Lower leg skin (tissue), 3 donors: ENCODE data around the gene CFLAR.

ENCODE experiments used
- POLR2A ChIP-seq, 2 donors: fragments of 450-650 bp; IDR thresholded peaks; one replicate each; pipeline ENCODE4 v1.6.1; 2016 to 2017; ENCODE audit warnings: antibody characterized with exemption in 2 of 2, mild to moderate bottlenecking in 1 of 2, moderate library complexity in 1 of 2
- TF ChIP-seq, protein P1 (sequence below), 3 donors: fragments of 450-650 bp; IDR thresholded peaks; one replicate each; pipeline ENCODE4 v1.5.1; 2016; ENCODE audit warnings: antibody characterized with exemption in 3 of 3, mild to moderate bottlenecking in 3 of 3, moderate library complexity in 2 of 3

GRCh38 chr2:201154615-201155399 lies 38.8 kb downstream of the CFLAR start:
- TF ChIP-seq, protein P1, sequence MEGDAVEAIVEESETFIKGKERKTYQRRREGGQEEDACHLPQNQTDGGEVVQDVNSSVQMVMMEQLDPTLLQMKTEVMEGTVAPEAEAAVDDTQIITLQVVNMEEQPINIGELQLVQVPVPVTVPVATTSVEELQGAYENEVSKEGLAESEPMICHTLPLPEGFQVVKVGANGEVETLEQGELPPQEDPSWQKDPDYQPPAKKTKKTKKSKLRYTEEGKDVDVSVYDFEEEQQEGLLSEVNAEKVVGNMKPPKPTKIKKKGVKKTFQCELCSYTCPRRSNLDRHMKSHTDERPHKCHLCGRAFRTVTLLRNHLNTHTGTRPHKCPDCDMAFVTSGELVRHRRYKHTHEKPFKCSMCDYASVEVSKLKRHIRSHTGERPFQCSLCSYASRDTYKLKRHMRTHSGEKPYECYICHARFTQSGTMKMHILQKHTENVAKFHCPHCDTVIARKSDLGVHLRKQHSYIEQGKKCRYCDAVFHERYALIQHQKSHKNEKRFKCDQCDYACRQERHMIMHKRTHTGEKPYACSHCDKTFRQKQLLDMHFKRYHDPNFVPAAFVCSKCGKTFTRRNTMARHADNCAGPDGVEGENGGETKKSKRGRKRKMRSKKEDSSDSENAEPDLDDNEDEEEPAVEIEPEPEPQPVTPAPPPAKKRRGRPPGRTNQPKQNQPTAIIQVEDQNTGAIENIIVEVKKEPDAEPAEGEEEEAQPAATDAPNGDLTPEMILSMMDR (IDR thresholded peaks at IDR 0.05): no peak
- TF ChIP-seq POLR2A (IDR thresholded peaks at IDR 0.05): no peak
